IMR-90 (cell line): ENCODE data around the gene CRISPLD2. TPM values are rescaled to one million over a fixed set of nuclear protein-coding genes. Genes with fewer than 3 reads are reported as not detected.

ENCODE experiments used
- ATAC-seq: fragments of 200-7000 bp; cut with Tn5 transposase; 2 replicates; pipeline ENCODE4 v1.9.1; 2020; ENCODE audit warnings: low read depth, mild to moderate bottlenecking, moderate library complexity
- BruUV-seq: library from RNA; stranded (reverse); fragments of 400-500 nt; replicated peaks from 2 replicates; lab custom pipeline; 2021; lab: Mats Ljungman, UMichigan
- CTCF ChIA-PET: fragments of 300-600 bp; formaldehyde crosslinking; extraction: SDS; loops from one replicate; lab custom pipeline; 2021; ENCODE audit warnings: antibody characterized with exemption; lab: Yijun Ruan, JAX
- POLR2A ChIA-PET: fragments of 300-600 bp; sonication (Branson Sonifier 250); formaldehyde crosslinking; loops from one replicate; lab custom pipeline; 2022; ENCODE audit warnings: antibody characterized with exemption; ENCODE audit not compliant: unreplicated experiment; lab: Charles Lee
- DNase-seq: peaks from one replicate; pipeline ENCODE4 v3.0.0; 2013
- H2AFZ ChIP-seq: replicated peaks from 2 replicates; pipeline ENCODE3; 2013; ENCODE audit warnings: low read length, mild to moderate bottlenecking; ENCODE audit not compliant: poor library complexity
- H2AK5ac ChIP-seq: 2 replicates; pipeline ENCODE4 v1.6.1; 2013; ENCODE audit warnings: low read depth, low read length, inconsistent platforms
- H2AK9ac ChIP-seq: replicated peaks from 2 replicates; pipeline ENCODE3; 2013; ENCODE audit warnings: mild to moderate bottlenecking, low read depth, low read length, moderate library complexity; ENCODE audit not compliant: poor library complexity
- H2BK120ac ChIP-seq: 2 replicates; pipeline ENCODE4 v1.6.1; 2013; ENCODE audit warnings: low read depth, low read length, inconsistent platforms
- H2BK15ac ChIP-seq: 3 replicates; pipeline ENCODE4 v1.6.1; 2013; ENCODE audit warnings: low read depth, low read length, inconsistent platforms
- H2BK20ac ChIP-seq: 2 replicates; pipeline ENCODE4 v1.6.1; 2013; ENCODE audit warnings: low read depth, mild to moderate bottlenecking, inconsistent platforms, low read length, moderate library complexity
- H2BK5ac ChIP-seq: 2 replicates; pipeline ENCODE4 v1.6.1; 2013; ENCODE audit warnings: mild to moderate bottlenecking, low read depth, low read length, inconsistent platforms; ENCODE audit not compliant: poor library complexity, severe bottlenecking
- H3K14ac ChIP-seq: replicated peaks from 2 replicates; pipeline ENCODE4 v1.6.1; 2013; ENCODE audit warnings: low read depth, low read length, inconsistent platforms
- H3K18ac ChIP-seq: 2 replicates; pipeline ENCODE4 v1.6.1; 2013; ENCODE audit warnings: low read depth, low read length, control low read depth
- H3K23ac ChIP-seq: 2 replicates; pipeline ENCODE4 v1.6.1; 2013; ENCODE audit warnings: low read depth, low read length, inconsistent platforms
- H3K27ac ChIP-seq: 2 replicates; pipeline ENCODE4 v1.5.1; 2013; ENCODE audit warnings: mild to moderate bottlenecking, control low read depth, low read length; ENCODE audit not compliant: insufficient read depth
- H3K27me3 ChIP-seq: 2 replicates; pipeline ENCODE4 v1.6.1; 2013; ENCODE audit warnings: low read length; ENCODE audit not compliant: control insufficient read depth, insufficient read depth
- H3K36me3 ChIP-seq: 2 replicates; pipeline ENCODE4 v1.6.1; 2013; ENCODE audit warnings: low read length, mixed read lengths; ENCODE audit not compliant: control insufficient read depth, insufficient read depth
- H3K4ac ChIP-seq: 2 replicates; pipeline ENCODE4 v1.6.1; 2013; ENCODE audit warnings: low read depth, low read length, inconsistent platforms
- H3K4me1 ChIP-seq: 2 replicates; pipeline ENCODE4 v1.6.1; 2013; ENCODE audit warnings: low read length, mixed read lengths; ENCODE audit not compliant: control insufficient read depth, insufficient read depth
- H3K4me2 ChIP-seq: 2 replicates; pipeline ENCODE4 v1.6.1; 2013; ENCODE audit warnings: low read depth, mild to moderate bottlenecking, control low read depth, low read length, moderate library complexity
- H3K4me3 ChIP-seq: 2 replicates; pipeline ENCODE4 v1.5.1; 2013; ENCODE audit warnings: low read depth, mild to moderate bottlenecking, control low read depth, low read length, moderate library complexity; ENCODE audit not compliant: insufficient read depth
- H3K56ac ChIP-seq: 2 replicates; pipeline ENCODE4 v1.6.1; 2013; ENCODE audit warnings: low read length, inconsistent platforms; ENCODE audit not compliant: insufficient read depth; ENCODE audit errors: extremely low read depth
- H3K79me1 ChIP-seq, 2 experiments: 2 replicates each; pipeline ENCODE4 v1.6.1; 2013; ENCODE audit warnings: low read length in 2 of 2, inconsistent platforms in 1 of 2, low read depth in 1 of 2
- H3K9ac ChIP-seq: 2 replicates; pipeline ENCODE4 v1.6.1; 2013; ENCODE audit warnings: low read depth, low read length, control low read depth
- H3K9me1 ChIP-seq: 2 replicates; pipeline ENCODE4 v1.6.1; 2013; ENCODE audit warnings: low read length, inconsistent platforms; ENCODE audit not compliant: insufficient read depth
- H3K9me3 ChIP-seq: 2 replicates; pipeline ENCODE4 v1.6.1; 2013; ENCODE audit warnings: low read length; ENCODE audit not compliant: control insufficient read depth, insufficient read depth
- H4K20me1 ChIP-seq: 2 replicates; pipeline ENCODE4 v1.6.1; 2013; ENCODE audit warnings: low read length, inconsistent platforms; ENCODE audit not compliant: insufficient read depth
- H4K5ac ChIP-seq: 2 replicates; pipeline ENCODE4 v1.6.1; 2013; ENCODE audit warnings: mild to moderate bottlenecking, low read depth, low read length, control low read depth
- H4K8ac ChIP-seq, 2 experiments: 2 replicates each; pipeline ENCODE4 v1.6.1; 2013; ENCODE audit warnings: low read depth in 2 of 2, low read length in 2 of 2, control low read depth in 1 of 2, inconsistent platforms in 1 of 2
- H4K91ac ChIP-seq: 2 replicates; pipeline ENCODE4 v1.6.1; 2013; ENCODE audit warnings: low read depth, low read length, inconsistent platforms; ENCODE audit not compliant: insufficient read depth
- BHLHE40 ChIP-seq: fragments of 150-350 bp; IDR thresholded peaks from 2 replicates; pipeline ENCODE4 v1.6.1; 2016; ENCODE audit warnings: mild to moderate bottlenecking, low read depth, low read length
- CEBPB ChIP-seq: IDR thresholded peaks from 2 replicates; pipeline ENCODE4 v1.6.1; 2012; ENCODE audit warnings: low read depth, low read length, improper control_type of control experiment
- CTCF ChIP-seq: conservative IDR thresholded peaks from 2 replicates; pipeline ENCODE4 v1.5.1; 2012; ENCODE audit warnings: mild to moderate bottlenecking, low read depth, low read length, improper control_type of control experiment
- FOS ChIP-seq: fragments of 150-350 bp; IDR thresholded peaks from 2 replicates; pipeline ENCODE4 v1.6.1; 2016; ENCODE audit warnings: low read depth, low read length
- MAFK ChIP-seq: IDR thresholded peaks from 2 replicates; pipeline ENCODE4 v1.6.1; 2012; ENCODE audit warnings: low read depth, low read length, improper control_type of control experiment
- MAZ ChIP-seq: IDR thresholded peaks from 2 replicates; pipeline ENCODE4 v1.6.1; 2012; ENCODE audit warnings: low read depth, mild to moderate bottlenecking, low read length, improper control_type of control experiment, moderate library complexity, borderline replicate concordance
- MXI1 ChIP-seq: IDR thresholded peaks from 2 replicates; pipeline ENCODE4 v1.6.1; 2012; ENCODE audit warnings: low read depth, mild to moderate bottlenecking, low read length, moderate library complexity, borderline replicate concordance
- NFE2L2 ChIP-seq: fragments of 150-350 bp; IDR thresholded peaks from 2 replicates; pipeline ENCODE4 v1.6.1; 2016; ENCODE audit warnings: low read depth, mild to moderate bottlenecking, low read length
- POLR2A ChIP-seq: IDR thresholded peaks from 2 replicates; pipeline ENCODE4 v1.6.1; 2012; ENCODE audit warnings: mild to moderate bottlenecking, low read depth, low read length
- RAD21 ChIP-seq: IDR thresholded peaks from 2 replicates; pipeline ENCODE4 v1.6.1; 2012; ENCODE audit warnings: low read length, improper control_type of control experiment
- RCOR1 ChIP-seq: IDR thresholded peaks from 2 replicates; pipeline ENCODE4 v1.6.1; 2012; ENCODE audit warnings: mild to moderate bottlenecking, low read length, improper control_type of control experiment; ENCODE audit not compliant: insufficient replicate concordance
- RFX5 ChIP-seq: IDR thresholded peaks from 2 replicates; pipeline ENCODE4 v1.8.0; 2012; ENCODE audit warnings: low read depth, mild to moderate bottlenecking, low read length, moderate library complexity
- SMC3 ChIP-seq: fragments of 150-350 bp; IDR thresholded peaks from 2 replicates; pipeline ENCODE4 v1.6.1; 2016; ENCODE audit warnings: low read depth, mild to moderate bottlenecking, antibody characterized with exemption, low read length, moderate library complexity
- USF2 ChIP-seq: fragments of 150-350 bp; IDR thresholded peaks from 2 replicates; pipeline ENCODE4 v1.6.1; 2017; ENCODE audit warnings: mild to moderate bottlenecking, antibody characterized with exemption, low read length, low read depth
- WGBS, 2 experiments: methylation state at CpG; one replicate each; pipeline versions ENCODE4 v1.1.5 to v1.1.7; 2013; ENCODE audit warnings: missing lambda C conversion rate in 2 of 2; ENCODE audit not compliant: insufficient read length in 1 of 2; ENCODE audit errors: extremely low coverage in 2 of 2; 5-methylcytosine and 5-hydroxymethylcytosine counted together
- dilution Hi-C: fragments of 300-500 bp; cut with HindIII; formaldehyde crosslinking; loops from one replicate; pipeline ENCODE4 v1.14.3; 2018; ENCODE audit warnings: low sequenced_read_pairs; ENCODE audit not compliant: unreplicated experiment
- in situ Hi-C: fragments of 300-500 bp; cut with MboI; formaldehyde crosslinking; loops from 3 replicates; pipeline ENCODE4 v1.14.3; 2019; ENCODE audit warnings: low sequenced_read_pairs, inconsistent platforms, mixed read lengths
- intact Hi-C: fragments of 100-400 bp; cut with micrococcal nuclease; formaldehyde crosslinking; loops from 2 replicates; pipeline ENCODE4 v1.10.0; 2022
- polyA plus RNA-seq, 3 experiments: library from polyadenylated mRNA; depleted of rRNA; stranded (reverse); fragments of >200 nt; gene quantifications; 2 replicates each; pipeline ENCODE4 v1.2.3, GENCODE V29; 2012; ENCODE audit warnings: low replicate concordance in 1 of 3
- total RNA-seq: library from RNA; depleted of rRNA; stranded (reverse); fragments of >200 nt; gene quantifications from 2 replicates; pipeline ENCODE4 v1.2.3, GENCODE V29; 2012

CRISPLD2 gene
- total and polyA plus RNA-seq, 2 of the 4 experiments (the other 2 are of a cell fraction) = 23.1 to 37.5 TPM

DNA sequence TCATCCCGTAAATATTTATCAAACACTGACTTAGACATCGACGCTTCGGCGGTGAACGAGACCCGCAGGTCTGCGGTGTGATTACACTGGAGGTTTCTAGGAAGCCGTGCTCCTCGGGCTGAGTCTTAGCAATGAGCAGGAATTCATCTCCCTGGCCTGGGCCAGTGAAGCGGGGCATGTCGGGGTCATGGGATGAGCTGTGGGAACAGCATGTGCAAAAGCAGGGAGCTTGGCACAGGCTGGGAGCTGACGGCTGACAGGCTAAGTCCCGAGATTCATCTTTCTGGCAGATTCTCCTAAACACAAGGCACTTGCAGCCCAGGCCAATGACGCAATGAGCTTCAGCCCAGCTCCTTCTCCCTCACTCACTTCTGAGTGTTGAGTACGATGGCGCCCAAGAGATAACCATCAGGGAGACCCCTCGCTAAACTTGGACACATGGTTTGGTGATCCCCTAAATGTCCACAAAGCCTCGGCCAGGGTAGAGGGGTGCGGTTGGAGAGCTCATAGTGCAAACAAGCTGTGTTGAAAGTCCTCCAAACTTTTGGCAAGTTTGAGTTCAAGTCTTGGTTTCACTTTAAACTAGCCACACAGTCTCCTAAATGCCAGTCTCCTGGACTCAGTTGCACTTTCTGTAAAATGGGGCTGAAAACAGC is 12.8 kb downstream of the CRISPLD2 start:
- H2AK5ac ChIP-seq = peak overlapping the region; percentile 92
- ATAC-seq = peak; percentile 69
- H3K56ac ChIP-seq = peak overlapping the region; percentile 95
- peak overlapping the region; percentile 89 for H3K23ac ChIP-seq
- H4K5ac ChIP-seq = peak overlapping the region; percentile 73
- dilution Hi-C loops (no loop called here), in situ Hi-C loops (loop anchor here (5.0 kb wide), 1 partner anchor 75 kb away; no protein-coding TSS in a partner anchor), intact Hi-C loops (loop anchor here (2.0 kb wide), 1 partner anchor 68 kb away; no protein-coding TSS in a partner anchor)
- peak overlapping the region; percentile 85 for H2AFZ ChIP-seq
- peaks cover 47% of the 10 kb centered on the region for H3K9me1 ChIP-seq
- H2BK5ac ChIP-seq = peak overlapping the region; percentile 95
- POLR2A ChIA-PET = interaction anchor here (1.8 kb wide), 1 partner anchor 13 kb away, joined by 14 read pairs; the partner anchor contains the start of gene CRISPLD2
- peak overlapping the region; percentile 29 for H3K4me3 ChIP-seq
- peak overlapping the region; percentile 87 for H2BK15ac ChIP-seq
- no peaks in the 10 kb centered on the region for H3K27me3 ChIP-seq
- H3K4me2 ChIP-seq = peak overlapping the region; percentile 75
- H3K36me3 ChIP-seq = peaks cover 9% of the 10 kb centered on the region; the same call in 1 of the 2 replicates
- peak overlapping the region; percentile 90 to 99 for H4K8ac ChIP-seq
- H2BK20ac ChIP-seq = peak overlapping the region; percentile 99
- no CpG with 5 or more reads among the region's 20 CpGs for WGBS, 2 experiments
- BruUV-seq = no TSS peak
- peak overlapping the region; percentile 80 for H3K18ac ChIP-seq
- H2AK9ac ChIP-seq = peak overlapping the region; percentile 92
- H3K27ac ChIP-seq = peak overlapping the region; percentile 94
- no peaks in the 10 kb centered on the region for H4K20me1 ChIP-seq
- H3K79me1 ChIP-seq = peaks cover 34 to 72% of the 10 kb centered on the region in 2 experiments; a peak in 3 of 4 replicates
- CTCF ChIA-PET = interaction anchor here (0.6 to 0.9 kb wide), 2 partner anchors 42 to 120 kb away, joined by 3 to 4 read pairs; no protein-coding TSS in a partner anchor
- no peaks in the 10 kb centered on the region for H3K9me3 ChIP-seq
- H3K9ac ChIP-seq = peak overlapping the region; percentile 48
- H4K91ac ChIP-seq = peak overlapping the region; percentile 98
- peak overlapping the region; percentile 100 for H2BK120ac ChIP-seq
- peaks cover 53% of the 10 kb centered on the region for H3K4me1 ChIP-seq
- H3K14ac ChIP-seq = peak overlapping the region; percentile 98
- peak overlapping the region; percentile 100 for H3K4ac ChIP-seq
- peak; percentile 100 for DNase-seq
- TF ChIP-seq BHLHE40 (peak; percentile 94), MAZ (peak; percentile 81), MAFK (no peak), FOS (peak; percentile 83), POLR2A (peak; percentile 39; the same call in 1 of the 2 replicates), RFX5 (no peak), RAD21 (peak; percentile 14; the same call in 1 of the 2 replicates), SMC3 (peak; percentile 17; the same call in 1 of the 2 replicates), USF2 (no peak; the same call in 1 of the 2 replicates), RCOR1 (peak; percentile 62), NFE2L2 (0 out of 2 replicates have a peak, but pooled peaks have one; percentile 54), MXI1 (peak; percentile 81), CEBPB (peak; percentile 98), CTCF (no peak)
